OCI-LY7 (cell line): Measurements from ENCODE around the gene FOLR2.

ENCODE experiments used
- EZH2phosphoT487 ChIP-seq: fragments of 200-600 bp; sonication (generic); IDR thresholded peaks from 2 replicates; pipeline ENCODE4 v1.6.1; 2018; ENCODE audit warnings: low read depth, borderline replicate concordance, mild to moderate bottlenecking, mixed run types, antibody characterized with exemption, low read length, moderate library complexity, mixed read lengths
- TF ChIP-seq, protein P1 (sequence below): fragments of 200-600 bp; sonication (generic); conservative IDR thresholded peaks from 2 replicates; pipeline ENCODE4 v1.5.1; 2014; ENCODE audit warnings: mild to moderate bottlenecking, antibody characterized with exemption, low read length, moderate library complexity, mixed read lengths

DNA sequence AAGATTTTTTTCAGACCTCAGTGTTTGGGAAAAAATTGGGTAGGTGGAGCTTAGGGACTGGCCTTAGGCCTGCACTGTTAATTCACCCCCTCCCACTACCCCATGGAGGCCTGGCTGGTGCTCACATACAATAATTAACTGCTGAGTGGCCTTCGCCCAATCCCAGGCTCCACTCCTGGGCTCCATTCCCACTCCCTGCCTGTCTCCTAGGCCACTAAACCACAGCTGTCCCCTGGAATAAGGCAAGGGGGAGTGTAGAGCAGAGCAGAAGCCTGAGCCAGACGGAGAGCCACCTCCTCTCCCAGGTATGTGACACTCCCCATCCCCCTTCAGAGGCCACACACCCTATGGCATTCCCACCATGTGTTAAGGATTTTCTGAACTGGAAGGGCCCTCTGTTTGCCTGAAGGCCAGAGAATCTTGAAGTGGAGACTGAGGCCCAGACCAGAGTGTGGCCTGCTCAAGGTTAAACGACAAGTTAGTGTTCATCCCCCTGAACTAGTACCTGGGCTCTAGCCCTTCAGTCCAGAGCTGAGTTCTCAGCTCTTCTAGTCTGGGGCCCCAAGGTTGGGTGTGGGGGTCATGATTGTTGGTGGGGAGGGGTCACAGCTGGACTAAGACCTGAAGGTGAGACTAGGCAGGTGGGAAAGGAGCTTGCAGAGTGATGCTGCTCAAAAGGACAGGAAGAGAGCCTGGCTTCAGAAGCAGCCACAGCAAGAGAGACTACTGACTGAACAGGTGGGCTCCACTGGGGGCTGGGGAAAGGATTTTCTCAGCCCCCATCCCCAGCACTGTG lies 26.9 kb upstream of the FOLR2 start:
- TF ChIP-seq, protein P1, sequence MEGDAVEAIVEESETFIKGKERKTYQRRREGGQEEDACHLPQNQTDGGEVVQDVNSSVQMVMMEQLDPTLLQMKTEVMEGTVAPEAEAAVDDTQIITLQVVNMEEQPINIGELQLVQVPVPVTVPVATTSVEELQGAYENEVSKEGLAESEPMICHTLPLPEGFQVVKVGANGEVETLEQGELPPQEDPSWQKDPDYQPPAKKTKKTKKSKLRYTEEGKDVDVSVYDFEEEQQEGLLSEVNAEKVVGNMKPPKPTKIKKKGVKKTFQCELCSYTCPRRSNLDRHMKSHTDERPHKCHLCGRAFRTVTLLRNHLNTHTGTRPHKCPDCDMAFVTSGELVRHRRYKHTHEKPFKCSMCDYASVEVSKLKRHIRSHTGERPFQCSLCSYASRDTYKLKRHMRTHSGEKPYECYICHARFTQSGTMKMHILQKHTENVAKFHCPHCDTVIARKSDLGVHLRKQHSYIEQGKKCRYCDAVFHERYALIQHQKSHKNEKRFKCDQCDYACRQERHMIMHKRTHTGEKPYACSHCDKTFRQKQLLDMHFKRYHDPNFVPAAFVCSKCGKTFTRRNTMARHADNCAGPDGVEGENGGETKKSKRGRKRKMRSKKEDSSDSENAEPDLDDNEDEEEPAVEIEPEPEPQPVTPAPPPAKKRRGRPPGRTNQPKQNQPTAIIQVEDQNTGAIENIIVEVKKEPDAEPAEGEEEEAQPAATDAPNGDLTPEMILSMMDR = no peak
- TF ChIP-seq EZH2phosphoT487 = no peak
